GM19468 (cell line): ENCODE results near the gene ZDHHC8.

Experiments
- ATAC-seq: cut with Tn5 transposase; IDR thresholded peaks from one replicate; pipeline ENCODE4 v1.9.1; 2021; ENCODE audit warnings: mild to moderate bottlenecking, moderate library complexity, moderate number of reproducible peaks; ENCODE audit not compliant: unreplicated experiment; ENCODE audit errors: extremely low read depth

The ZDHHC8 gene

DNA sequence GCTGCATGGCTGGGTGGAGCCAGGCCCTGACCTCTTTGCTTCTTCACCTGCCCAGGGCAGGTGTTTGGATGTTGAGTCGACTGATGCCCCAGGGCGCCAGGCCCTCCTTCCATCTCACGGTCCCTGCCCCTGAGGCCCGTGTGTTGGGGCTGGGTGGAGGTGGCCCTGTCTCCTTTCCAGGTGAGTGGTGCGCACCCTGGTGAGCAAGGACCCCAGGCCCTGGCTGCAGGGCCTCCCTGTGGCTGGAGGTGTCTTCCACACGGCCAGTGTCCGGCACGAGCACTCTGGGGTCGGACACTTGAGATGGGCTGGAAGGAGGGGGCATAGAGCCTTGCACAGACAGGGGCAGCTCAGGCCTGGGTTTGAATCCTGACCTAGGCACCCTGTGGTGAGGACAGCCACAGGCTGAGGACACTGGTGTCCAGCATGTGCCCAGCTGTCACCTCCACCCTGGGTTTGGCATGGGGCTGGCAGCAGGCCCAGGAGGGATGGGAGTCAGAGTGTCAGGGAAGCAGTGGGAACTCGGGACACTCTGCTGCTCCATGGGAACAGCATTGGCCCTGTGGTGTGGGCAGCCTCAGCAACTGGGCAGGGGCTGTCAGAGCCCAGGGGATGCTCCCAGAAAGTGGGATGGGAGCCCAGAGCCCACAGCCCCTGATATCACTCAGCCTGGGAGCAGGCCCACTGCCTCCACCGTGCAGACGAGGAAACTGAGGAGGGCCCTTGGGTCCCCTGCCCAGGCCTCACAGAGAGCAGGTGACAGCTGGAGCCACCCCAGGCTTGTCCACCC, 56.4 kb downstream of the ZDHHC8 start:
- no peak for ATAC-seq

DNA sequence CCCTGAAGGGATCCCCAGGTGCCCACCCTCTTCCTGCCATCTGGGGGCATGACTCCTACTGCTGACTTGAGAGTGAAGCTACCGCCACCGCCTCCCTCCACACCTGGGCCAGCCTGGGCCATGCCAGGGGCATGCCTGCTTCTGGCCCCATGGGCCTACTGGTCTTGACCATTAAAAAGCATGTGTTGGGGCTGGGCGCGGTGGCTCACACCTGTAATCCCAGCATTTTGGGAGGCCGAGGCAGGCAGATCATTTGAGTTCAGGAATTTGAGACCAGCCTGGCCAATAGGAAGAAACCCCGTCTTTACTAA, 56.9 kb downstream of the ZDHHC8 start:
- ATAC-seq, result no peak

DNA sequence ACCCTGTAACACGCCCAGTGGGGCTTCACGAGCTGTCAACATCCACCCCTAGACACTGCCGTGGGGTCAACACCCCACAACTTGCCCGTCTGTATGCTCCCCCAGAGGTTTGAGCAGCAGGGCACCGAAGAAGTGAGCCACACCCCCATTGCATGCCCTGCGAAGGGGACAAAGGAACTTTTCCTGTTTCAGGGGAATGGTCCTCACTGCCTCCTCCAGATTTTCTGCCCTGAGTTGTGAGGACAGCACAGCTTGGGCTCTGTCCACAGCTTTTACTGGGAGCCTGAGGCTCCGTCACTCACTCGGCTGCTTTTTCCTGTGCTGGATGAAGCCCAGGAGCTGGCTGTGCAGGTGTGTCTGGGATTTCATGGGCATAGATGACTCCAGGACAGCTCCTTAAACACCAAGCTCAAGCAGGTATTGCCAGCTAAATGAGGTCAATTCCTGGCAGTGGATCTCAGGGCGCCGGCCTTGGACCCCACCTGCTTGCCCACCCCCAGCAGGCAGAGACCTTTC, 59.5 kb downstream of the ZDHHC8 start:
- no peak for ATAC-seq

DNA sequence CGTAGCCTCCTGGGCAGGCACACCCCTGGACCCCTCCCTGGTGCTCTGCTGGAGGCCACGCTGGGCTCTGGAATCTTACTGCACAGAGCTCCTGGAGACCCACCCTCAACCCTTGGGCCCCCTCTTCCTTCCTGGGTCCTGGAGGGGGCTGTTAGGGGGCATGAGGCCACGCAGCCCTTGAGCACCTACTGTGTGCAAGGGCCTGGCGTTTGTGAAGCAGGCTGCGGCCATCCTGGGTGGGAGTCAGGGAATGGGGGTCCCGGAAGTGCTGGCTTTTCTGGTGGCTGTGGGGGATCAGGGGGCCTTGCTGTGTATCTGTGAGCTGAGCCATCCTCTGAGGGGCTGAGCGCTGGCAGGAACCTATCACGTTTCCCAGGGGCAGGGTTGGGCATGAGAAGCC, 60.2 kb downstream of the ZDHHC8 start:
- no peak for ATAC-seq

DNA sequence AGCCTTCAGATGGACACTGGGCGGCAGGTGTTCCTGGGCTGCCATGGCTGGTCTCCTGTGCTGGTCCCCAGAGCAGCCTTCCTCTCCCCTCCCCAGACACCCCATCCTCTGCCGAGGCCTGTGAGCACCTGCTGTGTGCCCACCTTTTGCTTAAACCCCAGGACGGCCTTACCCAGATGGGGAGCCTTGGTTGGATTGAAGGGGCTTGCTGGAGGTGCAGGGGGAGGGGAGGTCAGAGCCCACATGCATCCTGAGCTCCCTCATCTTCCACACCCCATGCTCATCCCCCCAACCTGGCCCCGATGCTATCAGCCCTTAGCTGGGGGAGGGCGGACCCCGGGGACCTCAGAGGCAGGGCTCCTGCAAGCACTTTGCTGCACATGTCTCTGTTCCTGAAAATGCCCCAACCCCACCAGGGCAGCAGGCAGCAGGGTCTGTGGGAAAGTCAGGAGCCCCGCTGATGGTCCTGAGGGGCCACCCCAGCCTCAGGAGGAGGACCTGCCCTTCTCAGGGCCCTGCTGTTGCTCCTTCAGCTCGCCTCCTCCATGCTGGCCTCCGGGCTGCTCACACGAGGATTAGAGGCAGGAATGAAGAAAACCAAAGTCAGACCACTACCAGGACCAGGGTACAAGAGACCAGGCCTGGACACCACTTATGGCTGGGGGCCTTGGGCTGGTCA, 60.8 kb downstream of the ZDHHC8 start:
- no peak for ATAC-seq

DNA sequence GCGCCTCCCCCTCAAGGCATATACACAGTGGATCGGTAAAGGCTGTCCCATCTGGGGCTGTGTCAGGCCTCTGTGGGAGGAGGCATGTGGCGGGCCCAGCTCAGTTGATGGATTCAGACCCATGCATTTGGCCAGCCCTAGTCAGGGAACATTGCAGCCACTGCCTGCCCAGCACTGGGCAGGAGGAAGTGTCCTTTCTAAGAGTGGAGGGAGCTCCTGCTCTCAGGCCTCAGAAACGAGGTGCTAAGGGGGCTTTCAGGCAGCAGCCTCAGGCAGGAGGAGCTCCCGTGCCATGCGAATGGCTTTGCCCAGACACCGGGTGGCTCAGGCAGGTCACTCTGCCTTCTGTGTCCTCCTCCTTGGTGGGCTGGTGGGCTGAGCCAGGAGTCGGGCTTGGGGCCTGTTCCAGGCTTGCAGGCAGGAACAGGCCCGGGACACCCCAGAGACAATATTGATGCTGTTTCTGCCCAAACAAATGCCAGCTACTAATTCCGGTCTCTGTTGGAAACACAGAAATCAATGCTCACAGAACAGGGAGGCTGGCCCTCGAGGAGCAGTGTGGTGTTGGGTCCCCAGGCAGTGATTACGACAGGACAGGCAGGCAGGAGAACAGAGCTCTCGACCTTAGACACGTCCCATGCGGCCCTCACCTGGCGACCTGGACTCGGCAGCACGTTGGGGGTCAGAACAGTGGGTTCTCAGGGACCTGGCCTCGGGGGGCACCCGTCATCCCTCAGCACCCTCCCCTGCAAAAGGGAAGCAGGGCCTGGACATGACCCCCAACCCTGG, 61.6 kb downstream of the ZDHHC8 start:
- no peak for ATAC-seq

DNA sequence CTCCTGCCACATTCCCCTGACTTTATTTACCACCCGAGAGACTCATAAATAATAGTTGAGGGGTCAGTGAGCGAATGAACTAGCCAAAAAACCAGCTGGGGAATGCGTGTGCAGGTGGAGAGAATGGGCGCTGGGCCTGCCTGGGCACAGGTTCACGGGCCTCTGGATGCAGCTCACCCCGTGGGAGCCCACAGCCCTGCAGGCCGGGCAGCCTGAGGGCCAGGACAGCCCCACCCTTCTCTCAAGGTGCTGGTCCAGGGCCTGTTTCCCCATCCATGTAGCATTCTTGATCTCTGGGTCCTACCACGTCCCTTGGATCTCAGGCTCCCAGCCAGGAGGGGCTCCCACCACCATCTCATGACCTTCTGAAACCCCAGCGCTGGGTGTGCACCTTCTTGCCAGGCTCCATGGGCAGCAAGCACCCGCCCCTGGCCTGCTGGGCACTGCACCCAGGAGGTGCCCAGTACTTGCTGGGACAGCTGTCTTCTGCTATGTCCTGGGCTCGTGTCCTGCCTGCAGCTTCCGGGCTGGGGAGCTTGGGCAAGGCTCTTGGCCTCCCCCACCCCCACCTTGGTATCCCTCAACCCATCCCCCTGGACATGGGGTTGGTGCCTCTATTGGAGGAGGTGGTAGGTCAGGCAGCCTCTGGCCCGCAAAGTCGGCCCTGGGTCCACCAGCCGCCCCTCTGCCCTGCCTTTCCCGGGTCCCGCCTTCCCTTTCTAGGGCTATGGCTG, 62.3 kb downstream of the ZDHHC8 start:
- ATAC-seq, result no peak

DNA sequence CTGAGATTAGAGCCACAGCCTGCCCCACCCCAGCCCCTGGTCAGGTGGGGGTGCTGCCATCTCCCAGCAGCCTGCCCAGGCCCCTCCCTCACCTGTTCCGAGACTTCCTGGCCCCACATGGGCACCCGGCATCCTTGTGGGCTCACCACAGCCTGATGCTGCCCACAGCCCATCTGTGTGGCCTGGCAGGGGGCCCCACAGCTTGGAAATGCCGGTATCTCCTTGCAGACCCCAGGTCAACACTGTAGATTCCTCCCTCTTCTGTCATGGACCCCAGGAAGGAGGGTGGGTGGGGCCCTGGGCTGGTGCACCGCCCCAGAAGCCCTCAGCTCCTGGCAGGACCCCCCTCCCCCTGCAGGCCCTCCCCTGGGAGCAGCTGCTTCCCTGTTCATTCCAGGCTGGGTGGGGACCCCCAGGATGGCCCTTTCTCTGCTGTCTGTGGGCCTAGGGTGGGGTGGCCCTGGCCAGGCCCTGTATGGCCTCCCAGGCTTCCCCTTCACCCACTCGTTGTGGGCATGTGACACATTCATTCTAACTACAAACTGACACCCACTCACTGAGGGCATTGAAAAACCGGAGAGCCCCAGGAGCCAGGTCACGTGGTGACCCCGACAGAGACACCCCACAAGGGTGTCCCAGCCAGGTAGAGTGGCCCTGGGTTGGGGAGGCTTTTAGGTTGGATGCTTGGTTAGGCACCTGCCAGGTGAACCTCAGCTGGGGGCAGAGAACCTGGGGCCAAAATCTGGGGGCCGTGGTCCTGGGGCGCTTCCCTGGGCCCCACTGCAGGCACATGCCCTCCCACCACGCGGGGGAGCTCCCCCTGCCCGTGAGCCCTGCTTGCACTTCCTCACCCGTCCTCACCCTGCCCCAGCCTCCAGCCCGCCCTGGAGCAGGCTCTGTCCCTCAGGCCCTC, 63.3 kb downstream of the ZDHHC8 start:
- ATAC-seq, result no peak

DNA sequence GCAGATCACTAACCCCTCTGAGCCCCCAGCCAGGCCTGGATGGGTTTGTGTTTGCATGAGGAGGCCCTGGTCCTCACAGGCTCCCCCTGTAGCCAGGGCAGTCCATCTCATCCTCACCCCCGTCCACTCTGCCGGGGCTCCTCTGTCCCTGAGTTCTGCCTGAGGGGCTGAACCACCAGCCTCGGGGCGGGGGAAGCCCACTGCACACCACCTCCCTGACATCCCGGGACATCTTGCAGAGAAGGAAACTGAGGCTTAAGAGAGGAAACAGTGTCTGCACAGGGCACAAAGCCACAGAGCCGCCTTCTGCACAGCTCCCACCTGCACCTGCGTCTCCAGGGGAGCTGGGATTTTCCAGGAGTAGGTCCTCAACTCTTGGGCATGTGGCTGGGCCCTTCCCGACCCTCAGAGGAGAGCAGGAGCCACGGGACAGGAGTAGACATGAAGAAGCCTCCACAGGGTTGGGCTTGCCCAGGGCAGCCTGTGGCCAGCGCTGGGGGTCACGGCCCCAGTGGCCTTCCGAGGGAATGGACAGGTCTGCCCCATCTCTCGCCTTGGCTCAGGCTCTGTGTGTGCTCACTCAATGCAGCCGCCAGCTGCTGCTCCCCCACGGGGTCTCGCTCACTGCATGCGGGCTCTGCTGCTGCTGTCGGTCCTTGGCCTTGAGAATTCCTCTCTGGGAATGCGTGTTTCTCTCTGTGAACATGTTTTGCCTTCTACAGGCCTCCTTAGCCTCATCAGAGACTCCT, 64.7 kb downstream of the ZDHHC8 start:
- no peak for ATAC-seq
